Activated naive CD4-positive, alpha-beta T cell treated with anti-CD3 and anti-CD28 coated beads, Interleukin-2, amount 50 U/mL, for 24 hours (primary cell): ENCODE data around the gene IL17F.

Experiments
- H3K27ac Mint-ChIP-seq: one replicate; pipeline ENCODE4 v1.8.0; 2021; ENCODE audit warnings: mild to moderate bottlenecking, mixed read lengths
- H3K27me3 Mint-ChIP-seq: one replicate; pipeline ENCODE4 v1.8.0; 2021; ENCODE audit warnings: mixed read lengths
- H3K36me3 Mint-ChIP-seq: one replicate; pipeline ENCODE4 v1.8.0; 2021; ENCODE audit warnings: mixed read lengths
- H3K4me1 Mint-ChIP-seq: one replicate; pipeline ENCODE4 v1.8.0; 2021; ENCODE audit warnings: mixed read lengths
- H3K4me3 Mint-ChIP-seq: one replicate; pipeline ENCODE4 v1.8.0; 2021; ENCODE audit warnings: mild to moderate bottlenecking, mixed read lengths
- H3K9me3 Mint-ChIP-seq: one replicate; pipeline ENCODE4 v1.8.0; 2021; ENCODE audit warnings: mixed read lengths

The IL17F gene

DNA sequence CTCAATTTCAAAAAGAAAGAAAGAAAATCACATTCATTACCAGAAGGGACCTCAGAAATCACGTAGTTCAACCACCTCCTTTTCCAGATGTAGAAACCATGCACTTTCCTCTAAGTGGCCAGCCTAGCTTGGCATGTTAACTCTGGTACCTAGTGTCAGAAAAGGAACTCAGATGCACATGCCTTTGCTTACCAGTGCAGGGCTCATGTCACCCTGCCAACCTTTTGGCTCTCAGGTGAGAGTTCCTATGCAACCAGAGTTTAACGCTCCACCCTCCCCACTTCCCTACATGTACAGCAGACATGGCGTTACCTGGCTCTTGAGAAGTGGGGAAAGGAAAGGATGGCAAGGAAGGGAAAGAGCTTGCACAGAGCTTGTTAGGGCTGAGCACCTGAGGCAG is 16.3 kb upstream of the IL17F start:
- peaks cover 20% of the 10 kb centered on the region for H3K36me3 Mint-ChIP-seq
- no peaks in the 10 kb centered on the region for H3K27me3 Mint-ChIP-seq
- H3K4me3 Mint-ChIP-seq: no peak overlapping the region
- peaks cover 11% of the 10 kb centered on the region for H3K4me1 Mint-ChIP-seq
- no peaks in the 10 kb centered on the region for H3K9me3 Mint-ChIP-seq
- no peak overlapping the region for H3K27ac Mint-ChIP-seq

DNA sequence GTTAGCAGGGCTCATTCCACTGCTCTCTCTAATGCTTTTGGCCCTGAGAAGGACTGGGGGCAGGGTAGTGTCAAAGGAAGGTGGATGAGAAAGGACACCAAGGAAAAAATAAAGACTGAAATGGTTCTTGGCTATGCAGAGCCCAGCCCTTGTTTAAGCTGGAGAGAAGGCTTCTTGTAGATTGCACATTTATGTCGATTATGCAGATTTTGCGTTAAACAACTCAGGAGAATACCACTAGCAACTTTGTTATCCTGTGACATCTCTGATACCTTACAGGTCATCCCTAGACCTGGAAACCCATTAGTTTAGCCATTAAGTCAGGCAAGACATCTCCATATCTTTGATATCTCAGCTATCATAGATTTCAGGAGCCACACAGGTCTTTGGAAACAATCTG is 11.1 kb upstream of the IL17F start:
- H3K4me3 Mint-ChIP-seq: no peak overlapping the region
- H3K4me1 Mint-ChIP-seq: peaks cover 17% of the 10 kb centered on the region
- H3K27ac Mint-ChIP-seq: no peak overlapping the region
- H3K27me3 Mint-ChIP-seq: peaks cover 16% of the 10 kb centered on the region
- peaks cover 1% of the 10 kb centered on the region for H3K36me3 Mint-ChIP-seq
- H3K9me3 Mint-ChIP-seq: no peaks in the 10 kb centered on the region

DNA sequence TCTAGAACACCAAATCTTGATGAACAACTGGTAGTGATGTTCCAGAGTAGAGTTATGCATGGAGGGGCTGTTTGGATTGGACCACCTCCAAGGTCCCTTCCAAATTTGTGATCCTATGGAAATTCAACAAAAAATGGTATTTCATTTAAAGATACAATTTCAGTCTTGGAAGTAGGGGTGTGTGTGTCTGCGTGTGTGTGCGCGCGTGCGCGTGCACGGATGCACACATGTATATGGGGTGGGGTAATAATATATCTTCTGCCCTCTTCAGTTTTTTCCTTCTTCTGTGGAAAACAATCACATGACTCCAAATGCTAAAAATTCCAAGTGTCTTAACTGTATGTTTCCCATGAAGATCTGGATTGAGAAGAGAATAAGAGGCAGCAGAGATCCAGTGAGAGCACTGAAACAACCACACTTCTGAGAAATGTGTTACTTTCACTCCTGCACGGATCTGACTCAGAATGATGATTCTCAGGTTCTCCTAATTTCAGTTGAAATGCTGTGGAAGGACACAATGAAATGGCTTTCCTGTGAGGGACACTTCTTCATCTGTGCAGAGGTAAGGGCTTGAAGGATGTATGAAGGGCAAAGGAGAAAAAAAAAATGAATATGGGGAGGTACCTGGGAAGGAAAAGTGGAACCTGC is 10.6 kb upstream of the IL17F start:
- H3K9me3 Mint-ChIP-seq: no peaks in the 10 kb centered on the region

GRCh38 chr6:52253494-52253893 is 9.2 kb upstream of the IL17F start:
- no peak overlapping the region for H3K27ac Mint-ChIP-seq
- peaks cover 1% of the 10 kb centered on the region for H3K36me3 Mint-ChIP-seq
- peaks cover 17% of the 10 kb centered on the region for H3K4me1 Mint-ChIP-seq
- no peak overlapping the region for H3K4me3 Mint-ChIP-seq
- peaks cover 18% of the 10 kb centered on the region for H3K27me3 Mint-ChIP-seq
- H3K9me3 Mint-ChIP-seq: no peaks in the 10 kb centered on the region

More for the DNA sequence above, 10.6 kb upstream of the IL17F start:
- H3K4me1 Mint-ChIP-seq: peaks cover 17% of the 10 kb centered on the region
- no peak overlapping the region for H3K4me3 Mint-ChIP-seq
- H3K27me3 Mint-ChIP-seq: peaks cover 16% of the 10 kb centered on the region
- peaks cover 1% of the 10 kb centered on the region for H3K36me3 Mint-ChIP-seq
- H3K27ac Mint-ChIP-seq: no peak overlapping the region

DNA sequence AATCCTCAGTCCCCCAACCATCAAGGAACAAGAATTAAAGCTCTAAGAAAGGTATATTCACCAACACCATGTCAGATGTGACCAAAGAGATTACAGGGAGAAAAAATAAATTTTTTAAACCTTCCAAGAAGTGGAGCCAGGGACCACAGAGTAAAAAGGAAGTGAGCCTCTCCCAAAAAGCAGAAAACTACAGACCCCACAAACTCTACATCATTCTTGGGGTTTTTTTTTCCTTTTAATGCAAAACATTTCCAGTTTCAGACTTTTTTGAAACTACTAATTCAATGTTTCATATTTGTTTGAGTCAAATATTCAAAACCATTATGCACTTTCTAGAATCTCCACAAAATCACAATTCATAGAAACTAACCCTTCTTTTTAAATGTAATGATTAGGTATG is 6.8 kb upstream of the IL17F start:
- Mint-ChIP-seq H3K27me3 (peaks cover 19% of the 10 kb centered on the region), H3K9me3 (no peaks in the 10 kb centered on the region), H3K27ac (no peak overlapping the region), H3K4me1 (peaks cover 17% of the 10 kb centered on the region), H3K36me3 (peaks cover 1% of the 10 kb centered on the region), H3K4me3 (no peak overlapping the region)

GRCh38 chr6:52249078-52249477 is 4.8 kb upstream of the IL17F start:
- H3K27ac Mint-ChIP-seq: no peak overlapping the region
- peaks cover 5% of the 10 kb centered on the region for H3K4me1 Mint-ChIP-seq
- no peaks in the 10 kb centered on the region for H3K36me3 Mint-ChIP-seq
- H3K9me3 Mint-ChIP-seq: no peaks in the 10 kb centered on the region
- no peak overlapping the region for H3K4me3 Mint-ChIP-seq
- peaks cover 10% of the 10 kb centered on the region for H3K27me3 Mint-ChIP-seq

GRCh38 chr6:52245425-52245824 is 1.1 kb upstream of the IL17F start:
- Mint-ChIP-seq H3K9me3 (no peaks in the 10 kb centered on the region), H3K27me3 (peaks cover 2% of the 10 kb centered on the region)

GRCh38 chr6:52243282-52243893 is 912 bp downstream of the IL17F start:
- no peaks in the 10 kb centered on the region for H3K36me3 Mint-ChIP-seq
- no peak overlapping the region for H3K4me3 Mint-ChIP-seq
- no peaks in the 10 kb centered on the region for H3K27me3 Mint-ChIP-seq
- H3K9me3 Mint-ChIP-seq: no peaks in the 10 kb centered on the region
- H3K27ac Mint-ChIP-seq: no peak overlapping the region
- no peaks in the 10 kb centered on the region for H3K4me1 Mint-ChIP-seq

More at GRCh38 chr6:52245425-52245824, 1.1 kb upstream of the IL17F start:
- no peak overlapping the region for H3K4me3 Mint-ChIP-seq
- no peaks in the 10 kb centered on the region for H3K4me1 Mint-ChIP-seq
- no peak overlapping the region for H3K27ac Mint-ChIP-seq
- H3K36me3 Mint-ChIP-seq: no peaks in the 10 kb centered on the region

- H3K4me1 Mint-ChIP-seq: no peaks in the 10 kb centered on the region
- no peak overlapping the region for H3K27ac Mint-ChIP-seq
- no peaks in the 10 kb centered on the region for H3K36me3 Mint-ChIP-seq
- H3K27me3 Mint-ChIP-seq: no peaks in the 10 kb centered on the region
- H3K9me3 Mint-ChIP-seq: no peaks in the 10 kb centered on the region
- H3K4me3 Mint-ChIP-seq: no peak overlapping the region
Measured at GRCh38 chr6:52241819-52242218, 2.5 kb downstream of the IL17F start.

GRCh38 chr6:52233975-52234823 is 10.1 kb downstream of the IL17F start:
- Mint-ChIP-seq H3K27me3 (peaks cover 2% of the 10 kb centered on the region), H3K4me3 (no peak overlapping the region), H3K36me3 (no peaks in the 10 kb centered on the region), H3K9me3 (no peaks in the 10 kb centered on the region), H3K4me1 (no peaks in the 10 kb centered on the region), H3K27ac (no peak overlapping the region)

DNA sequence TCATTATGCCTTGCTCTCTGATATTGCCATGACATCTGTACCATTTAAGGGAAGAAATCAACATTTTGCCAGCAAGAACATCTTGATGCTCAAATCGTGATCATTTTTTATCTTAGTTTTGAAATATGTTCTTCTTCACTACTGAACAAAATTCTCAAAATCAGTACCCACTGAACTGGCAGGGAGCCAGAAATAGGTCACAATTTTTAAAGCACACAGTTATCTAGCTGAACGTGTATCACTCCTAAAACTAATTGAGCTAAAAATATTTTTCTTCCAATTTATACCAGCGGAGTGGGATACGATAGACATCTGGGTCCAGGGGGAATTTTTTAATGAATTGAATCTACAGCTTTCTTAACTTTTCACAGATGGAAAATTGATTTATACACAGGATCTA is 11.3 kb downstream of the IL17F start:
- Mint-ChIP-seq H3K4me3 (no peak overlapping the region), H3K27ac (no peak overlapping the region), H3K27me3 (peaks cover 2% of the 10 kb centered on the region), H3K9me3 (no peaks in the 10 kb centered on the region), H3K4me1 (no peaks in the 10 kb centered on the region), H3K36me3 (no peaks in the 10 kb centered on the region)

DNA sequence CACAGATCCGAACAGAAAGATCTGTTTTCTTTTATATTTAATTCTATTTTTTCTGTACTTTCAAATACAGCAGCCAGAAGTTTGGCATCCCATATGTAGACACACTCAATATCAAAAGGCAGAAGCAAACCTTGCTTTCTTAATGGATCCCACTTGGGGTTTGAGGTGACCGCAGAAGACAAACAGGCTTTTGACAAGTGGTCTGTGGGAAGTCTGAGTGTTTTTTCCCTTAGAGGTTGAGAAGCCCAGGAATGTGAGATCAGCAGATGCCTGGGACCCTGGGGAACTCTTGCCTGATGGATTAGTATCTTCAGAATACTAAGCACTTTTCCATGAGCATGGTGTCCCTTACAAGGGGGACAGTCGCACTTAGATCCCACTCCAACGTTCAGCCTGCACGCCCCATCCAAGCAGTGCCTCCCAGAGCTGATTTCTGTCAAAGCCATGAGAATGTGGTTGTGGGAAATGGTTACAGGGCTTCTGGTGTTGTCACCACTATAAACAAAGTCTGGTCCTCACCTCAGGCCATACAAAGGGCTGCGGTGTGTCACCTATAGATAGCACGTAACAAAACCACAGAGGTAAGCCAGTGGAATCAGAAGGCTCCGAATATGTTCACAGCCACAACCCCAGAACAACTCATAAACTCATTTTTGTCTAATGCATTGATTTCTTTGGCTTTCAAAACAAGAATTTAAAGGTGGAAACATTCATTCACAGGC is 12.7 kb downstream of the IL17F start:
- Mint-ChIP-seq H3K4me1 (peaks cover 10% of the 10 kb centered on the region), H3K9me3 (no peaks in the 10 kb centered on the region), H3K27ac (no peak overlapping the region), H3K27me3 (no peaks in the 10 kb centered on the region), H3K4me3 (no peak overlapping the region), H3K36me3 (no peaks in the 10 kb centered on the region)

DNA sequence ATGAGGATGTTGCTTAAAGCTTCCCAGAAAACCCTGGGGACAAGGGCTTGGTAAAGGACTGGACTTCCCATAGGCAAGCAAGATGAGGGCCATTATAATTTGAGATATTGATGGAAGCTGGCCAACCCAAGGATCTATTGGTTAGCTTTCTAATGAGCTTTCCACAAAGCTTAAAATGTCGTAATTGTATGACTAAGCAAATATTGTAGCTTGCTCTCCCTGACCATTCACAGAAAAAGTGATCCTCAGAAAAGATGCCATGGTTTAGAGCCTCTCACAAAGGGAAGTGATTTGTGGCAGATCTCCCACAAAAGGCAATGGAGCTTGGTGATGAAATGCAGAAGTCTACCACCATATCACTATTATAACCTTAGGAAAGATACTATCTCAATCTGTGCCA is 13.6 kb downstream of the IL17F start:
- Mint-ChIP-seq H3K9me3 (no peaks in the 10 kb centered on the region), H3K36me3 (no peaks in the 10 kb centered on the region), H3K4me3 (no peak overlapping the region), H3K27me3 (no peaks in the 10 kb centered on the region), H3K27ac (no peak overlapping the region), H3K4me1 (peaks cover 10% of the 10 kb centered on the region)

GRCh38 chr6:52227495-52227894 is 16.8 kb downstream of the IL17F start:
- H3K4me1 Mint-ChIP-seq: peaks cover 10% of the 10 kb centered on the region
- no peaks in the 10 kb centered on the region for H3K36me3 Mint-ChIP-seq
- H3K4me3 Mint-ChIP-seq: no peak overlapping the region
- H3K27ac Mint-ChIP-seq: peak overlapping the region; percentile 10
- H3K9me3 Mint-ChIP-seq: no peaks in the 10 kb centered on the region
- H3K27me3 Mint-ChIP-seq: no peaks in the 10 kb centered on the region

DNA sequence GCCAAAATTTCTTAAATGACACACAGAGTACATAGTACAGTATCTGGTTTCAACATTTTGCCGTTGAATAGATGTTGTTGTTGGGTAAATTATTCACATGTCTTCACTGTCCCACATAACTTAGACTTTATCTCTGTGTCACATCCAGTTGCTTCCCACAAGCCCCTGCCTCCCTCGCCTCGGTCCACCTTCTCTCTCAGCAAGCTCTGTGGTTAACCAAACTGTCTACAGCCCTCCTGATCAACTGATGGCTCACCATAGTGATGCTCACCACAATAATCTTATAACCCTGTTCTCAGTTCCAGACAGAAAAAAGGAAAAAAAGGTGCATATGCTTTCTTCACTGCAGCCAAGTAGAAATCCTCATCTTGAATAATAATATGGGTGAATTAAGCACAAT is 23.0 kb downstream of the IL17F start:
- Mint-ChIP-seq H3K36me3 (no peaks in the 10 kb centered on the region), H3K9me3 (no peaks in the 10 kb centered on the region), H3K4me1 (peaks cover 7% of the 10 kb centered on the region), H3K4me3 (no peak overlapping the region), H3K27me3 (no peaks in the 10 kb centered on the region), H3K27ac (peak overlapping the region; percentile 20)
